Caco-2 (cell line): ENCODE results near the gene ZNF337. TPM values are rescaled to one million over a fixed set of nuclear protein-coding genes. Genes with fewer than 3 reads are reported as not detected.
A peak's percentile ranks its signal among the peaks of the same experiment; 100 is the strongest.

Experiments
- BruUV-seq: library from RNA; stranded (reverse); fragments of 400-500 nt; replicated peaks from 2 replicates; lab custom pipeline; 2021; lab: Mats Ljungman, UMichigan
- CTCF ChIA-PET: fragments of 300-600 bp; sonication (Branson Sonifier 250); formaldehyde crosslinking; loops from one replicate; lab custom pipeline; 2022; ENCODE audit warnings: antibody characterized with exemption; lab: Charles Lee
- POLR2A ChIA-PET: fragments of 300-600 bp; sonication (Branson Sonifier 250); formaldehyde crosslinking; loops from one replicate; lab custom pipeline; 2022; ENCODE audit warnings: antibody characterized with exemption; lab: Charles Lee
- DNase-seq, 2 experiments: peaks; one replicate each; pipeline versions ENCODE4 v3.0.0 to v3.0.0-alpha.2; 2020 to 2022
- H3K27me3 ChIP-seq: replicated peaks from 2 replicates; pipeline ENCODE4 v1.6.0; 2011; ENCODE audit warnings: low read length; ENCODE audit not compliant: control insufficient read depth, insufficient read depth
- H3K36me3 ChIP-seq: 2 replicates; pipeline ENCODE4 v1.5.1; 2011; ENCODE audit warnings: low read length; ENCODE audit not compliant: control insufficient read depth, insufficient read depth
- H3K4me1 ChIP-seq: fragments of 250-450 bp; sonication (Bioruptor Pico); 2 replicates; pipeline ENCODE4 v1.5.1; 2020; ENCODE audit warnings: mild to moderate bottlenecking
- H3K4me3 ChIP-seq: 2 replicates; pipeline ENCODE4 v1.5.1; 2011; ENCODE audit warnings: low read depth, mild to moderate bottlenecking, control low read depth, low read length
- H3K9me3 ChIP-seq: fragments of 250-450 bp; sonication (Bioruptor Pico); 2 replicates; pipeline ENCODE4 v1.5.1; 2020; ENCODE audit warnings: mild to moderate bottlenecking, moderate library complexity
- H3K27ac Mint-ChIP-seq: one replicate; pipeline ENCODE4 v1.8.0; 2022; ENCODE audit warnings: mixed read lengths; ENCODE audit not compliant: unreplicated experiment
- H3K27me3 Mint-ChIP-seq: one replicate; pipeline ENCODE4 v1.8.0; 2022; ENCODE audit warnings: mixed read lengths; ENCODE audit not compliant: insufficient read depth, unreplicated experiment
- H3K36me3 Mint-ChIP-seq: one replicate; pipeline ENCODE4 v1.8.0; 2022; ENCODE audit warnings: mild to moderate bottlenecking, mixed read lengths; ENCODE audit not compliant: insufficient read depth, unreplicated experiment
- H3K4me1 Mint-ChIP-seq: one replicate; pipeline ENCODE4 v1.8.0; 2022; ENCODE audit warnings: low read depth, mixed read lengths; ENCODE audit not compliant: unreplicated experiment
- H3K4me3 Mint-ChIP-seq: one replicate; pipeline ENCODE4 v1.8.0; 2022; ENCODE audit warnings: mild to moderate bottlenecking, moderate library complexity, mixed read lengths; ENCODE audit not compliant: unreplicated experiment
- H3K9me3 Mint-ChIP-seq: one replicate; pipeline ENCODE4 v1.8.0; 2022; ENCODE audit warnings: mixed read lengths; ENCODE audit not compliant: unreplicated experiment
- CTCF ChIP-seq, 2 experiments: fragments of 200-600 bp in 1 of 2; IDR thresholded peaks; 1 replicate in 1 of 2; 2 replicates in 1 of 2; pipeline versions ENCODE4 v1.5.1 to v1.8.0; 2011 to 2022; ENCODE audit warnings: antibody characterized with exemption in 1 of 2, control low read depth in 1 of 2, inconsistent platforms in 1 of 2, low read depth in 1 of 2, low read length in 1 of 2, mild to moderate bottlenecking in 1 of 2, moderate library complexity in 1 of 2; ENCODE audit not compliant: insufficient read depth in 1 of 2, severe bottlenecking in 1 of 2, unreplicated experiment in 1 of 2
- intact Hi-C: fragments of 100-400 bp; cut with micrococcal nuclease; formaldehyde crosslinking; loops from one replicate; pipeline ENCODE4 v1.10.0; 2022; ENCODE audit not compliant: unreplicated experiment
- total RNA-seq: library from RNA; stranded (reverse); gene quantifications from 2 replicates; pipeline ENCODE4 v1.2.3, GENCODE V29; 2022

The ZNF337 gene
- total RNA-seq, 1 experiment from 2014 or later: 7.4 TPM

GRCh38 chr20:25676164-25676809, 20.4 kb downstream of the ZNF337 start:
- POLR2A ChIA-PET: no interaction called here
- H3K4me1 Mint-ChIP-seq: peaks cover 8% of the 10 kb centered on the region
- Histone ChIP-seq H3K27me3 (no peaks in the 10 kb centered on the region), H3K4me1 (no peaks in the 10 kb centered on the region; the same call in 1 of the 2 replicates), H3K36me3 (peaks cover 6% of the 10 kb centered on the region), H3K4me3 (no peak overlapping the region), H3K9me3 (no peaks in the 10 kb centered on the region)
- H3K27me3 Mint-ChIP-seq: no peaks in the 10 kb centered on the region
- DNase-seq: peak in 1 of 2 experiments; percentile 11
- H3K4me3 Mint-ChIP-seq: no peak overlapping the region
- H3K27ac Mint-ChIP-seq: no peak overlapping the region
- BruUV-seq: no TSS peak
- peaks cover 19% of the 10 kb centered on the region for H3K36me3 Mint-ChIP-seq
- TF ChIP-seq CTCF (IDR thresholded peaks at IDR 0.05; ENCODE audit: insufficient read depth in 1 of 2, low read depth in 1 of 2, low read length in 1 of 2, severe bottlenecking in 1 of 2, unreplicated experiment in 1 of 2): no peak
- CTCF ChIA-PET: no interaction called here
- H3K9me3 Mint-ChIP-seq: no peaks in the 10 kb centered on the region
- intact Hi-C loops: no loop called here

- Histone ChIP-seq H3K4me3 (no peak overlapping the region), H3K27me3 (no peaks in the 10 kb centered on the region), H3K9me3 (no peaks in the 10 kb centered on the region), H3K4me1 (no peaks in the 10 kb centered on the region; the same call in 1 of the 2 replicates), H3K36me3 (peaks cover 6% of the 10 kb centered on the region)
- BruUV-seq: no TSS peak
- H3K27me3 Mint-ChIP-seq: no peaks in the 10 kb centered on the region
- peaks cover 19% of the 10 kb centered on the region for H3K36me3 Mint-ChIP-seq
- intact Hi-C loops: no loop called here
- H3K27ac Mint-ChIP-seq: no peak overlapping the region
- TF ChIP-seq CTCF (IDR thresholded peaks at IDR 0.05; ENCODE audit: insufficient read depth in 1 of 2, low read depth in 1 of 2, low read length in 1 of 2, severe bottlenecking in 1 of 2, unreplicated experiment in 1 of 2): no peak
- no peak for DNase-seq
- peaks cover 13% of the 10 kb centered on the region for H3K4me1 Mint-ChIP-seq
- ChIA-PET CTCF (no interaction called here), POLR2A (no interaction called here)
- no peaks in the 10 kb centered on the region for H3K9me3 Mint-ChIP-seq
- H3K4me3 Mint-ChIP-seq: no peak overlapping the region
Observed at GRCh38 chr20:25675161-25675560, 21.5 kb downstream of the ZNF337 start.

GRCh38 chr20:25672659-25673235, 23.9 kb downstream of the ZNF337 start:
- ChIA-PET POLR2A (no interaction called here), CTCF (no interaction called here)
- Mint-ChIP-seq H3K4me3 (no peak overlapping the region), H3K27ac (no peak overlapping the region), H3K4me1 (peaks cover 13% of the 10 kb centered on the region), H3K9me3 (no peaks in the 10 kb centered on the region), H3K27me3 (no peaks in the 10 kb centered on the region), H3K36me3 (peaks cover 12% of the 10 kb centered on the region)
- no peaks in the 10 kb centered on the region; the same call in 1 of the 2 replicates for H3K4me1 ChIP-seq
- intact Hi-C loops: no loop called here
- BruUV-seq: no TSS peak
- no peak overlapping the region for H3K4me3 ChIP-seq
- H3K36me3 ChIP-seq: peaks cover 6% of the 10 kb centered on the region
- TF ChIP-seq CTCF (IDR thresholded peaks at IDR 0.05; ENCODE audit: insufficient read depth in 1 of 2, low read depth in 1 of 2, low read length in 1 of 2, severe bottlenecking in 1 of 2, unreplicated experiment in 1 of 2): no peak
- no peak for DNase-seq
- no peaks in the 10 kb centered on the region for H3K9me3 ChIP-seq
- H3K27me3 ChIP-seq: no peaks in the 10 kb centered on the region
